Measurements from ENCODE around the gene SIX3. TPM values are rescaled to one million over a fixed set of nuclear protein-coding genes. Genes with fewer than 3 reads are reported as not detected.

Gene SIX3
- total RNA-seq, 1 experiment from 2014 or later = 13.2 TPM

DNA sequence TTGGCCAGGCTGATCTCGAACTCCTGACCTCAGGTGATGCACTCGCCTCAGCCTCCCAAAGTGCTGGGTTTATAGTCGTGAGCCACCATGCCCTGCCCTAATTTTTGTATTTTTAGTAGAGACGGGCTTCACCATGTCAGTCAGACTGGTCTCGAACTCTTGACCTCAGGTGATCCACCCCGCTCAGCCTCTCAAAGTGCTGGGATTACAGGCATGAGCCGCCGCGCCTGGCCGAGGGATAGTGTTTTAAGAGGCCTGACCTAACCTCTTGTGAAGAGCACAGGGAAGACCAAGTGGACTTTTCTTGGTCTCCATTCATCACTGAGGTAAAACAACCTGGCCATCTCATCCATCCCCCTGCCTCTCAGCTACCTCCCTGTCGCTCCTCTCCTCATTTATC, 38.1 kb downstream of the SIX3 start (continued):
- TF ChIP-seq STAT6 (CRISPR knock-in tag; conservative IDR thresholded peaks at IDR 0.05; ENCODE audit: low read depth) (no peak), FOXP1 (CRISPR knock-in tag; IDR thresholded peaks at IDR 0.05; ENCODE audit: borderline replicate concordance) (no peak), CBFB (CRISPR knock-in tag; IDR thresholded peaks at IDR 0.05; ENCODE audit: low read depth) (no peak), ELF4 (CRISPR knock-in tag; IDR thresholded peaks at IDR 0.05; ENCODE audit: low read depth) (no peak), JUN (CRISPR knock-in tag; IDR thresholded peaks at IDR 0.05) (no peak), PRRX2 (CRISPR knock-in tag; IDR thresholded peaks at IDR 0.05) (no peak)

DNA sequence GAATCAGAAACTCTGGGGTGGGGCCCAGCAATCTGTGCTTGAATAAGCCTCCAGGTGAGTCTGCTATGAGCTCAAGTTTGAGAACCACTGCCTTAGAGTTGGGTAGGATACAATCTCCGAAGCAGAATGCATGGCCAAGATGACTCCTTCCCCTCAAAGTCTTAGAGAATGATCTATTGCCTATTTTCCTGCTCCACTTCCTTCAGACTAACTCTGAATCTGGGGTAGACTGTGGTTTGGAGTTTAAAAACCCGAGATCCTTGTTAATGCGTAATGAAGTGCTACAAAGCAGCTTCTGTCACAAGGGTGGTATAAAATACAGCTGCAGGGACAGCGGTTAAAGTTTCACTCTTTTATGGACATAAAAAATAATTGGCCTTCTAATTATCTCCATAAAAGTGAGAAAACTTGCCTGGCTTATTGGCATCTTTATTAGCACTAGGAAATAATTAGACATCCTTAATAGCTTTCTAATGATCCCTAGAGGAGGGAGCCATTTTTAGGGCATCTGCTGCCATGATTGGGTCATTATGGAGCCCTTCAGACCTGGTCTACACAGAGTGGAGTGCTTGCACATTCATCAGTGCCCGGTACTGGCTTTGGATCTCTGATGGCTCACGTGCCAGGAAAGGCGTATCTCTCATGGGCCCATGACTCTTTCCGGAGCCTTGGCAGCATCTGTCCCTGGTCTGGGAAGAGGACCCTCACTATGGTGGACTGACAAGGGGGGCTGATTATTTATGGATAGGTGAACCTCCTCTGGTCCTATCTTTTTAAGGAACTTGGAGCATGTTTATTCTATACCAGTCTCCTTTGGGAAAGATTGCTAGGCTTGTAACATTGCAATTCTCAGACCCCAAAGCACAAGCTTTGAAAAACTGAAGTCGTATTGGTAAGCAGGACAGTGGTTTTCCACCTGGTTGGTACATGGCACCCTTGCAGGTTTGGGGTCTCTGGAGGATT, 39.5 kb downstream of the SIX3 start:
- Mint-ChIP-seq H3K36me3 (no peaks in the 10 kb centered on the region), H3K4me1 (peaks cover 17% of the 10 kb centered on the region), H3K4me3 (no peak overlapping the region), H3K27ac (no peak overlapping the region), H3K27me3 (ENCODE audit: low read depth) (no peaks in the 10 kb centered on the region; the same call in none of the 2 replicates), H3K9me3 (no peaks in the 10 kb centered on the region)
- no peak for DNase-seq (ENCODE audit: low spot score)
- ChIA-PET POLR2A (no interaction called here), CTCF (interaction anchor here (0.5 to 3.3 kb wide), 40 partner anchors 8 to 780 kb away, joined by 3 to 70 read pairs (median 4); partner anchors contain the start of gene SIX2)
- no peak for TF ChIP-seq IRF1 (CRISPR knock-in tag; IDR thresholded peaks at IDR 0.05)
- TF ChIP-seq KAT7 (CRISPR knock-in tag; IDR thresholded peaks at IDR 0.05; ENCODE audit: borderline replicate concordance) = no peak
- TF ChIP-seq ZBTB21 (CRISPR knock-in tag; IDR thresholded peaks at IDR 0.05; ENCODE audit: borderline replicate concordance) = no peak
- no peak for TF ChIP-seq SP1 (CRISPR knock-in tag; conservative IDR thresholded peaks at IDR 0.05)
- no peak for TF ChIP-seq JAZF1 (CRISPR knock-in tag; IDR thresholded peaks at IDR 0.05)
- no peak for TF ChIP-seq NR3C1 (CRISPR knock-in tag; conservative IDR thresholded peaks at IDR 0.05; ENCODE audit: low read depth)
- ATAC-seq = no peak

DNA sequence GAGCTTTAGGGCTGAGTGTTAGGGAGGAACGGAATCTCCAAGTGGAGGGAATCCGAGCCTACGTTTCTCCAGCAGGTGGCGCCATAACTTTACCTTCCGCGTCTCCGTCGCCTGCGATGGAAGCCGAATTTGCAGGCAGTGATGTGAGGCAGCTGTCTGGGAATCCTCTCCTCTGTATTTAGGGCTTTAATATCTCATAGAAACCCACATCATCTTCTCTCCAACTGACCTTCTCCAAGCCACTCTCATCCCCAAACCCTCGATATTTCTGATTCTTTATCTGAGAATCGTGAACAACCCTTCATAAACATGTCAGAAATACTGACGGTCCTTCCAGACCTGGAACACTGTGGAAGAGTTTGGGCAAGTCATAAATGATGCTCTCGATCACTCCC, 40.2 kb downstream of the SIX3 start:
- Mint-ChIP-seq H3K27me3 (ENCODE audit: low read depth) (no peaks in the 10 kb centered on the region; the same call in none of the 2 replicates), H3K36me3 (no peaks in the 10 kb centered on the region), H3K27ac (no peak overlapping the region), H3K4me3 (no peak overlapping the region), H3K9me3 (peaks cover 5% of the 10 kb centered on the region), H3K4me1 (peaks cover 17% of the 10 kb centered on the region)
- TF ChIP-seq ZNF219 (CRISPR knock-in tag; IDR thresholded peaks at IDR 0.05; ENCODE audit: borderline replicate concordance) (no peak), NR1H2 (CRISPR knock-in tag; IDR thresholded peaks at IDR 0.05) (no peak), MXD4 (CRISPR knock-in tag; IDR thresholded peaks at IDR 0.05; ENCODE audit: borderline replicate concordance) (no peak)
- TF ChIP-seq, protein P1, sequence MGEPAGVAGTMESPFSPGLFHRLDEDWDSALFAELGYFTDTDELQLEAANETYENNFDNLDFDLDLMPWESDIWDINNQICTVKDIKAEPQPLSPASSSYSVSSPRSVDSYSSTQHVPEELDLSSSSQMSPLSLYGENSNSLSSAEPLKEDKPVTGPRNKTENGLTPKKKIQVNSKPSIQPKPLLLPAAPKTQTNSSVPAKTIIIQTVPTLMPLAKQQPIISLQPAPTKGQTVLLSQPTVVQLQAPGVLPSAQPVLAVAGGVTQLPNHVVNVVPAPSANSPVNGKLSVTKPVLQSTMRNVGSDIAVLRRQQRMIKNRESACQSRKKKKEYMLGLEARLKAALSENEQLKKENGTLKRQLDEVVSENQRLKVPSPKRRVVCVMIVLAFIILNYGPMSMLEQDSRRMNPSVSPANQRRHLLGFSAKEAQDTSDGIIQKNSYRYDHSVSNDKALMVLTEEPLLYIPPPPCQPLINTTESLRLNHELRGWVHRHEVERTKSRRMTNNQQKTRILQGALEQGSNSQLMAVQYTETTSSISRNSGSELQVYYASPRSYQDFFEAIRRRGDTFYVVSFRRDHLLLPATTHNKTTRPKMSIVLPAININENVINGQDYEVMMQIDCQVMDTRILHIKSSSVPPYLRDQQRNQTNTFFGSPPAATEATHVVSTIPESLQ (CRISPR knock-in tag; IDR thresholded peaks at IDR 0.05) = no peak
- TF ChIP-seq, protein P2, sequence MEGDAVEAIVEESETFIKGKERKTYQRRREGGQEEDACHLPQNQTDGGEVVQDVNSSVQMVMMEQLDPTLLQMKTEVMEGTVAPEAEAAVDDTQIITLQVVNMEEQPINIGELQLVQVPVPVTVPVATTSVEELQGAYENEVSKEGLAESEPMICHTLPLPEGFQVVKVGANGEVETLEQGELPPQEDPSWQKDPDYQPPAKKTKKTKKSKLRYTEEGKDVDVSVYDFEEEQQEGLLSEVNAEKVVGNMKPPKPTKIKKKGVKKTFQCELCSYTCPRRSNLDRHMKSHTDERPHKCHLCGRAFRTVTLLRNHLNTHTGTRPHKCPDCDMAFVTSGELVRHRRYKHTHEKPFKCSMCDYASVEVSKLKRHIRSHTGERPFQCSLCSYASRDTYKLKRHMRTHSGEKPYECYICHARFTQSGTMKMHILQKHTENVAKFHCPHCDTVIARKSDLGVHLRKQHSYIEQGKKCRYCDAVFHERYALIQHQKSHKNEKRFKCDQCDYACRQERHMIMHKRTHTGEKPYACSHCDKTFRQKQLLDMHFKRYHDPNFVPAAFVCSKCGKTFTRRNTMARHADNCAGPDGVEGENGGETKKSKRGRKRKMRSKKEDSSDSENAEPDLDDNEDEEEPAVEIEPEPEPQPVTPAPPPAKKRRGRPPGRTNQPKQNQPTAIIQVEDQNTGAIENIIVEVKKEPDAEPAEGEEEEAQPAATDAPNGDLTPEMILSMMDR (IDR thresholded peaks at IDR 0.05) = peak; percentile 87
- ChIA-PET CTCF (interaction anchor here (0.5 to 3.3 kb wide), 43 partner anchors 9 to 813 kb away, joined by 3 to 70 read pairs (median 4); partner anchors contain the start of genes PPM1B and SIX2), POLR2A (no interaction called here)
- DNase-seq (ENCODE audit: low spot score) (peak; percentile 82), ATAC-seq (peak; percentile 87)
